Esophagus muscularis mucosa (tissue), 3 donors: ENCODE results near the gene GPR61.

Source experiments
- CTCF ChIP-seq, 3 experiments: fragments of 200-600 bp in 2 of 3; fragments of 450-650 bp in 1 of 3; sonication (generic) in 2 of 3; IDR thresholded peaks; one replicate each; pipeline ENCODE4 v1.5.1; 2017 to 2019; ENCODE audit warnings: antibody characterized with exemption in 3 of 3, mild to moderate bottlenecking in 2 of 3, moderate library complexity in 1 of 3
- EP300 ChIP-seq: sonication (generic); formaldehyde crosslinking; IDR thresholded peaks from one replicate; pipeline ENCODE4 v1.6.1; 2017; ENCODE audit warnings: antibody characterized with exemption

GRCh38 chr1:109537450-109538178 is 2.1 kb upstream of the GPR61 start:
- TF ChIP-seq CTCF (IDR thresholded peaks at IDR 0.05): no peak
- no peak for TF ChIP-seq EP300
